HCT116 (cell line): ENCODE results near the gene SIGLEC7.

Source experiments
- CTCF ChIP-seq, 3 experiments: fragments of 200-600 bp in 1 of 3; sonication (generic) in 1 of 3; IDR thresholded peaks in 2 of 3; conservative IDR thresholded peaks in 1 of 3; 2 replicates each; pipeline ENCODE4 v1.5.1; 2012 to 2017; ENCODE audit warnings: low read depth in 2 of 3, low read length in 2 of 3, antibody characterized with exemption in 1 of 3, borderline replicate concordance in 1 of 3, control low read depth in 1 of 3, mild to moderate bottlenecking in 1 of 3, mixed read lengths in 1 of 3, mixed run types in 1 of 3, moderate library complexity in 1 of 3; ENCODE audit not compliant: insufficient read depth in 1 of 3
- EZH2 ChIP-seq: fragments of 200-600 bp; sonication (generic); IDR thresholded peaks from 2 replicates; pipeline ENCODE4 v1.6.1; 2017; ENCODE audit warnings: antibody characterized with exemption, mixed run types
- EZH2phosphoT487 ChIP-seq: fragments of 200-600 bp; IDR thresholded peaks from 2 replicates; pipeline ENCODE4 v1.6.1; 2018; ENCODE audit warnings: antibody characterized with exemption, borderline replicate concordance
- FOSL1 ChIP-seq: IDR thresholded peaks from 2 replicates; pipeline ENCODE4 v1.6.1; 2012; ENCODE audit warnings: low read depth
- JUND ChIP-seq: IDR thresholded peaks from 2 replicates; pipeline ENCODE4 v1.6.1; 2012
- POLR2A ChIP-seq: IDR thresholded peaks from 2 replicates; pipeline ENCODE4 v1.7.0; 2011; ENCODE audit warnings: borderline replicate concordance; ENCODE audit not compliant: insufficient read depth, insufficient read length; ENCODE audit errors: extremely low read depth
- REST ChIP-seq: IDR thresholded peaks from 2 replicates; pipeline ENCODE4 v1.6.1; 2012; ENCODE audit warnings: low read depth
- SIN3A ChIP-seq: IDR thresholded peaks from 2 replicates; pipeline ENCODE4 v1.6.1; 2012; ENCODE audit warnings: low read depth
- ZNF274 ChIP-seq: fragments of 200-500 bp; sonication (Bioruptor generic); IDR thresholded peaks from 2 replicates; pipeline ENCODE4 v1.6.1; 2014; ENCODE audit warnings: mild to moderate bottlenecking, low read depth, low read length, inconsistent platforms
- TF ChIP-seq, protein P1 (sequence below): IDR thresholded peaks from 2 replicates; pipeline ENCODE4 v1.6.1; 2011; ENCODE audit warnings: mild to moderate bottlenecking, low read length, moderate library complexity; ENCODE audit not compliant: insufficient replicate concordance; ENCODE audit errors: extremely low read depth

DNA sequence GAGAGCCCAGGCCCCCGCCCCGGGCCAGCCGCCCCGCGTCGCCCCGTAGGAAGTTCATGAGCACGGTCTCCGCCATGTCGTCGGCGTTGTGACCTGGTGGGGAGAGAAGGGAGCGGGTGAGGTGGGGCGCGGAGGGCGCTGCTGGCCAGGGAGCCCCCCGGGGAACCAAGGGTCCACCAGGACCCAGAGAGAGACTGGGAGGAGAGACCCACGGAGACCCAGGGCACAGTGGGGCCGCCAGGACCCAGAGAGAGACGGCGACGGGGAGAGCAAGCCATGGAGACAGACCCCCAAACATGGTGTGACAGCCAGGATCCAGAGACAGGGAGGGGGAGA is 43.1 kb upstream of the SIGLEC7 start:
- TF ChIP-seq EZH2phosphoT487 (no peak), ZNF274 (no peak), JUND (no peak), REST (no peak), CTCF (IDR thresholded peaks at IDR 0.05 in 2 of 3, conservative IDR thresholded peaks at IDR 0.05 in 1 of 3; ENCODE audit: borderline replicate concordance in 1 of 3, insufficient read depth in 1 of 3, low read depth in 2 of 3, low read length in 2 of 3) (no peak), EZH2 (no peak), POLR2A (no peak), SIN3A (no peak), FOSL1 (no peak)
- TF ChIP-seq, protein P1, sequence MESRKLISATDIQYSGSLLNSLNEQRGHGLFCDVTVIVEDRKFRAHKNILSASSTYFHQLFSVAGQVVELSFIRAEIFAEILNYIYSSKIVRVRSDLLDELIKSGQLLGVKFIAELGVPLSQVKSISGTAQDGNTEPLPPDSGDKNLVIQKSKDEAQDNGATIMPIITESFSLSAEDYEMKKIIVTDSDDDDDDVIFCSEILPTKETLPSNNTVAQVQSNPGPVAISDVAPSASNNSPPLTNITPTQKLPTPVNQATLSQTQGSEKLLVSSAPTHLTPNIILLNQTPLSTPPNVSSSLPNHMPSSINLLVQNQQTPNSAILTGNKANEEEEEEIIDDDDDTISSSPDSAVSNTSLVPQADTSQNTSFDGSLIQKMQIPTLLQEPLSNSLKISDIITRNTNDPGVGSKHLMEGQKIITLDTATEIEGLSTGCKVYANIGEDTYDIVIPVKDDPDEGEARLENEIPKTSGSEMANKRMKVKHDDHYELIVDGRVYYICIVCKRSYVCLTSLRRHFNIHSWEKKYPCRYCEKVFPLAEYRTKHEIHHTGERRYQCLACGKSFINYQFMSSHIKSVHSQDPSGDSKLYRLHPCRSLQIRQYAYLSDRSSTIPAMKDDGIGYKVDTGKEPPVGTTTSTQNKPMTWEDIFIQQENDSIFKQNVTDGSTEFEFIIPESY, result no peak
